Ishikawa (cell line): ENCODE measurements around the gene DEGS2.

Experiments
- CEBPB ChIP-seq: IDR thresholded peaks from 2 replicates; pipeline ENCODE4 v1.6.1; 2012
- CREB1 ChIP-seq: IDR thresholded peaks from 2 replicates; pipeline ENCODE4 v1.6.1; 2012; ENCODE audit warnings: low read depth
- EP300 ChIP-seq: IDR thresholded peaks from 2 replicates; pipeline ENCODE4 v1.6.1; 2012; ENCODE audit warnings: borderline replicate concordance
- RAD21 ChIP-seq: IDR thresholded peaks from 2 replicates; pipeline ENCODE4 v1.6.1; 2012; ENCODE audit warnings: low read depth
- TAF1 ChIP-seq: IDR thresholded peaks from 2 replicates; pipeline ENCODE4 v1.6.1; 2012; ENCODE audit warnings: low read depth, mild to moderate bottlenecking
- TEAD4 ChIP-seq: IDR thresholded peaks from 2 replicates; pipeline ENCODE4 v1.6.1; 2012
- YY1 ChIP-seq: IDR thresholded peaks from 2 replicates; pipeline ENCODE4 v1.6.1; 2012; ENCODE audit warnings: low read depth
- ZBTB7A ChIP-seq: IDR thresholded peaks from 2 replicates; pipeline ENCODE4 v1.6.1; 2012; ENCODE audit warnings: low read depth
- TF ChIP-seq, protein P1 (sequence below): IDR thresholded peaks from 2 replicates; pipeline ENCODE4 v1.6.1; 2012; ENCODE audit warnings: low read depth, mild to moderate bottlenecking
- TF ChIP-seq, protein P2 (sequence below): IDR thresholded peaks from 2 replicates; pipeline ENCODE4 v1.6.1; 2012

DNA sequence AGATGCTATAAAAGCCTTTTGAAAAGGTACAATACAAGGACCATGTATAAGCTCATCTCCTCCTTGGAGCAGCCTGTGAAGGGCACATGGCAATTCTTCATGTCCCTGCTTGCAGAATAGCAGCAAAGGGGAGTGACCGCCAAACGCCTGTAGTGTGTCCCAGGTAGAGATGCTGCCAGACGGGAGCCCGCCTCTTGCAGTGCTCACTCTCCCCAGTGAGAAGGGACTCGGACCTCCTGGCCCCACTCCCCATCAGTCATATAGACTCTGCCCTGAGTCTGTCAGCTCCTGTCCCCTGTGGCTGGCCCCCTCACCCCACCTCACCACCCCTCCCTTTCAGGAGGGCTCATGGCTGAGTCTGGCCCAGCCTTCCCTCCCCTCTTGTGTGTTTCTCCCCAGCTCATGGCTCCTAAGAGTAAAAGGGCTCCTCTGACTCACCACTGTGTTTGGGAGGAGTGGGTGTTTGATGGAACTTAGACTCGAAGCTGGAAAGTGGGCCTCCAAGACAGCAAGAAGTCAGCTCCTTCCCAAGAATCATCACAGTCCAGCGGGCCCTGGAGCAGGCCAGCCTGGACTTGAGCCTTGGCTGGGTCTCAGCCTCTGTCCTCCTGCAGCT, 40.9 kb downstream of the DEGS2 start:
- TF ChIP-seq YY1, result no peak
- TF ChIP-seq, protein P1, sequence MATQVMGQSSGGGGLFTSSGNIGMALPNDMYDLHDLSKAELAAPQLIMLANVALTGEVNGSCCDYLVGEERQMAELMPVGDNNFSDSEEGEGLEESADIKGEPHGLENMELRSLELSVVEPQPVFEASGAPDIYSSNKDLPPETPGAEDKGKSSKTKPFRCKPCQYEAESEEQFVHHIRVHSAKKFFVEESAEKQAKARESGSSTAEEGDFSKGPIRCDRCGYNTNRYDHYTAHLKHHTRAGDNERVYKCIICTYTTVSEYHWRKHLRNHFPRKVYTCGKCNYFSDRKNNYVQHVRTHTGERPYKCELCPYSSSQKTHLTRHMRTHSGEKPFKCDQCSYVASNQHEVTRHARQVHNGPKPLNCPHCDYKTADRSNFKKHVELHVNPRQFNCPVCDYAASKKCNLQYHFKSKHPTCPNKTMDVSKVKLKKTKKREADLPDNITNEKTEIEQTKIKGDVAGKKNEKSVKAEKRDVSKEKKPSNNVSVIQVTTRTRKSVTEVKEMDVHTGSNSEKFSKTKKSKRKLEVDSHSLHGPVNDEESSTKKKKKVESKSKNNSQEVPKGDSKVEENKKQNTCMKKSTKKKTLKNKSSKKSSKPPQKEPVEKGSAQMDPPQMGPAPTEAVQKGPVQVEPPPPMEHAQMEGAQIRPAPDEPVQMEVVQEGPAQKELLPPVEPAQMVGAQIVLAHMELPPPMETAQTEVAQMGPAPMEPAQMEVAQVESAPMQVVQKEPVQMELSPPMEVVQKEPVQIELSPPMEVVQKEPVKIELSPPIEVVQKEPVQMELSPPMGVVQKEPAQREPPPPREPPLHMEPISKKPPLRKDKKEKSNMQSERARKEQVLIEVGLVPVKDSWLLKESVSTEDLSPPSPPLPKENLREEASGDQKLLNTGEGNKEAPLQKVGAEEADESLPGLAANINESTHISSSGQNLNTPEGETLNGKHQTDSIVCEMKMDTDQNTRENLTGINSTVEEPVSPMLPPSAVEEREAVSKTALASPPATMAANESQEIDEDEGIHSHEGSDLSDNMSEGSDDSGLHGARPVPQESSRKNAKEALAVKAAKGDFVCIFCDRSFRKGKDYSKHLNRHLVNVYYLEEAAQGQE, result no peak
- TF ChIP-seq EP300, result no peak
- TF ChIP-seq TAF1, result no peak
- no peak for TF ChIP-seq TEAD4
- TF ChIP-seq, protein P2, sequence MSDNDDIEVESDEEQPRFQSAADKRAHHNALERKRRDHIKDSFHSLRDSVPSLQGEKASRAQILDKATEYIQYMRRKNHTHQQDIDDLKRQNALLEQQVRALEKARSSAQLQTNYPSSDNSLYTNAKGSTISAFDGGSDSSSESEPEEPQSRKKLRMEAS, result peak; percentile 6; the same call in 1 of the 2 replicates
- no peak for TF ChIP-seq CREB1
- no peak for TF ChIP-seq ZBTB7A
- TF ChIP-seq RAD21, result no peak
- no peak for TF ChIP-seq CEBPB
